ENCODE measurements around the gene INPP5F.

INPP5F gene

DNA sequence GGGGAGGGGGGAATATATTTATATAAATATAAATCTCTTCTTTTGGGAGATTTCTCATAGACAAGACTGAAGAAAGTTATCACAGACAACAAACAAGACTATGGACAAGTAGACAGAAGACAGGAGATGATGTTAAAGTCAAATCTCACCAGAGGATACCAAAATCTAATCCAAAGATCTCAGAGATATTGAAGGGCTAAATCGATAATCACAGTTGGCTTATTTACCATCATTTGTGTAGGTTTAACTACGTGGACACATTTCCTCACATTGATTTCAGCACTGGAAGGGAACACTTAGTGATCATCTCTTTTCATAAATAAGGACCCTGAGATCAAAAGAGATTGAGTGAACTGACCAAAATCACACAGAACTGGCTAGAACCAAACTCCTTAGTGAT, 2.7 kb upstream of the INPP5F start:
- H3K4me3 ChIP-seq (ENCODE audit: low read depth, low read length) = no peak overlapping the region

DNA sequence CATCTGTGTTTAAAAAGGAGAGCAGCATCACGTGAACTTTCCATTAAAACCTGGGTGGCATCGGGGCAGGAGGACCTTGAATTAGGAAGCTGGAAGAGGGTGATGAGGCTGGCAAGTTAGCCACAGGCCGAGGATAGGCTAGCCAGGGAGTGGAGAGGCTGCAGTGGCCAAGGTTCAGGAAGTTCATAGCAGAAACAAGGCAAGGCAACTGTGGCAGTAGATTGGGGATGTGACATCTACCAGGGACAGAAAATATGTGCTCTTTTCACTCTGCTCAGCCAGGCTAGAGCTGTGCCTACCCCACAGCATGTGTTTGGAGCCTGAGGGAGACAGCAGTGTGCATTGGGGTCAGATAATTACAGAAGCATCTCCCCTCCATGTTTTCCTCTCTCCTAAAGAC, 2.2 kb upstream of the INPP5F start:
- TF ChIP-seq, protein P1, sequence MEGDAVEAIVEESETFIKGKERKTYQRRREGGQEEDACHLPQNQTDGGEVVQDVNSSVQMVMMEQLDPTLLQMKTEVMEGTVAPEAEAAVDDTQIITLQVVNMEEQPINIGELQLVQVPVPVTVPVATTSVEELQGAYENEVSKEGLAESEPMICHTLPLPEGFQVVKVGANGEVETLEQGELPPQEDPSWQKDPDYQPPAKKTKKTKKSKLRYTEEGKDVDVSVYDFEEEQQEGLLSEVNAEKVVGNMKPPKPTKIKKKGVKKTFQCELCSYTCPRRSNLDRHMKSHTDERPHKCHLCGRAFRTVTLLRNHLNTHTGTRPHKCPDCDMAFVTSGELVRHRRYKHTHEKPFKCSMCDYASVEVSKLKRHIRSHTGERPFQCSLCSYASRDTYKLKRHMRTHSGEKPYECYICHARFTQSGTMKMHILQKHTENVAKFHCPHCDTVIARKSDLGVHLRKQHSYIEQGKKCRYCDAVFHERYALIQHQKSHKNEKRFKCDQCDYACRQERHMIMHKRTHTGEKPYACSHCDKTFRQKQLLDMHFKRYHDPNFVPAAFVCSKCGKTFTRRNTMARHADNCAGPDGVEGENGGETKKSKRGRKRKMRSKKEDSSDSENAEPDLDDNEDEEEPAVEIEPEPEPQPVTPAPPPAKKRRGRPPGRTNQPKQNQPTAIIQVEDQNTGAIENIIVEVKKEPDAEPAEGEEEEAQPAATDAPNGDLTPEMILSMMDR (IDR thresholded peaks at IDR 0.05; ENCODE audit: low read depth, low read length, missing control alignments) = no peak
- H3K4me3 ChIP-seq (ENCODE audit: low read depth, low read length) = no peak overlapping the region; the same call in 1 of the 2 replicates
- no peak for DNase-seq (ENCODE audit: low read depth)

More for the DNA sequence above, 2.7 kb upstream of the INPP5F start:
- TF ChIP-seq, protein P1 (IDR thresholded peaks at IDR 0.05; ENCODE audit: low read depth, low read length, missing control alignments) = no peak
- no peak for DNase-seq (ENCODE audit: low read depth)

DNA sequence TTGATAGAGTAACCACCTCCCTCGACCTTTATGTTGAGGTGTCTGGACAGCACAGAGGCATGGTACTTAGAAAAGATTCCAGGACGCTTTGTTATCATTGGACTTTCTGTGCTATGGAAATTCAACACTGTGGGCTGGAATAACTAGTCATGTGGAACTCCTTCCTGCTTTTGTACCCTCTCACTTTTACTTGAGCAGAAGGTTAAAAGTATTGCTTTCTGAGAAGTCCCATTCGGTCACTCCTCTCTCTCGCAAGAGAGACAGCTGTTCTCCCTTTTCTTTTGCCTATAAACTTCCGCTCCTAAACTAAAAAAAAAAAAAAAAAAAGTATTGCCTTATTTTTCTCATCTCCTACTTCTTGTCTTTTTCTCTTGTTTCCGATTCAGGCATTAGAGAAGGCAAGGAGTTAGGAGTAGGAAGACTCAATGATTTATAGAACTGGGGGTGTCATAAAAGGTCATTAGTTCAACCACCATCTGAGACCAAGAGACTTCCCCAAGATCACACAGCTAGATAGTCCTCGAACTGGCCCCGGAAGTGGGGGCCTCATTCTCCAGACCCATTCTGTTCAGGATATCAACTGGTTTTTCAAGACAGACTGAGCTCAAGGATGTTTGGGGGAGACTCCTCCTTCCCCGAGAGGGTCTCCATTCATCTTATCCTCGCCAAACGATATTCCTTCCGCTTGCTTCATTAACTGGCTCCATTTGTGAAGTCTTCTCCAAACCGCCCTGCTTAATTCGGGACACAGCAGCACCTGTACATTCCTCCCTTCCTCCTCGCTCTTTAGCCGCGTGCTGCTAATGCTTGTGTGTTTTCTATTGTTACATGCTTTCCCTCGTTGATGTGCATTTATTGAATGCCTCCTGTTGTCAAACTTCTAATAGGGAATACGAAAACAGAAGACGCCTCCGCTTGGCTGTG, 995 bp upstream of the INPP5F start:
- peak overlapping the region; percentile 61 for H3K4me3 ChIP-seq (ENCODE audit: low read depth, low read length)
- DNase-seq (ENCODE audit: low read depth) = no peak
- TF ChIP-seq, protein P1 (IDR thresholded peaks at IDR 0.05; ENCODE audit: low read depth, low read length, missing control alignments) = no peak

DNA sequence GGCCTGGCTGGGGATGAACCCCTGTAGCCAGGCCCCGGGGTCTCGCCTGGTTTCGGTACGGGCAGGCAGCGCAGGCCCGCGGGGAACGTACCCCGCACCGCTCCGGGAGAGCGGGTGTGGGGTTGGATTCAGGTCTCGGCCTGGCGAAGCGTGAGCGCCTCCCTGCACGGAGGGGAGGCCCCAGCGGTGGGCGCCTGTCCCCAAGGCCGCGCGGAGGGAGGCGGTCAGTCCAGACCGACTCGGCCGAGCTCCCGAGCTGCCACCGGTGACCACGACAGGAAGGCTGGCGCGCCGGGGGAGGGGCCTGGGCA, 378 bp upstream of the INPP5F start:
- TF ChIP-seq, protein P1 (IDR thresholded peaks at IDR 0.05; ENCODE audit: low read depth, low read length, missing control alignments) = no peak
- DNase-seq (ENCODE audit: low read depth) = no peak
- peak overlapping the region; percentile 61 for H3K4me3 ChIP-seq (ENCODE audit: low read depth, low read length)

DNA sequence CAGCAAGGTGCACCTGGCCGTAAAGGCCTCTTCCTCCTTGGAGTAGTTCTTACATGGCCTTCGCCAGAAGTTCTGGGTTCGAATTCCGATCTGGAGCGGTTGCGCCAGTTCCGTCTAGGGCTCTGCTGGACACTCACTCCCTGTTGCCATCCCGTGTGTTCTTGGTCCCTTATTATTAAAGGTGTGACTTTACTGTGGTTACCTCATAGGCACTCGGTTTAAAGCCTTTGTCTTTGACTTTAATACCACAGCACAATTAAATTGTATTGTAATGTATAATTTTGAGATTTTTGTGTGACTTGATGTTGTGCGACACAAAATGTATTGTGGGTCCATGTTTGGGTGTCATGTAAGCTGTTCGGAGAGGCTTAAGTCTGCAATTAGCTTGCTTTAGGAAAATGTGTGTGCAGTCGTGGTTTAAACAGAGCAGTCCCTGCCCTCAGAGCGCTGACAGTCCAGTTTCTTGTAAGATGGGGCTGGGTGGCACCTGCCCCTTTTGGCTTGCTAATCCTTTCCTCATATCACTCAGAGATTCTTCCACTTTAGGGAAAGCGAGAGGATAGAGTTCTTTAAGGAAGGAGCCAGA, 919 bp downstream of the INPP5F start:
- no peak for DNase-seq (ENCODE audit: low read depth)
- TF ChIP-seq, protein P1 (IDR thresholded peaks at IDR 0.05; ENCODE audit: low read depth, low read length, missing control alignments) = no peak
- peak overlapping the region; percentile 61 for H3K4me3 ChIP-seq (ENCODE audit: low read depth, low read length)

DNA sequence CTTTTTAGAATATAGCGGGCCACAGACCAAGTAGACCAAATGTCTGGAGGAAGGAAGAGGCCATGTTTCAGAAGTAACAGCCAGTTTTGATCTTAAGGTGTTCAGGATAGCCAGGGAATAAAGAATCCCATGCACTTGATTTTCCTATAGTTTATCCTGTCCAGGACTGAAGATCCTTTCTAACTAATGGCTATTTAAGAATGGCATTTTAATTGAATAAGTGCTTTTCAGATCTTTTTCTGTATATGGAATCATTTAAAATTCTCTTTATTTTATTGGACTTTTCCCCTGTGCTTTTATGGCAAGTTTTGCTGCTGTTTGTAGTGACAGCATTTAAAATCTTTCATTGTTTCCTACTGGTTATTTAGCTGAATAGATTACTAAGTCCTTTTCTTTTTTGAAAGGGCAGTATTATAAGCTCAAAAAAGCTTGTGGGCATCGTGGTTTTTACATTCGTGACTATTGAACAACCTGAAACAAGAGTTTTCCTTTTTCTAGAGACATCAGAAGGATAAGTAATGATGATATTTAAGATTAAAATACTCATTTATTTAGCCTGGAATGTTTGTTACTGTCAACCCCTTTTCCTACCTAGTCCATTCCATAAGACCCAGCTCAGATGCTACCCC, 2.4 kb downstream of the INPP5F start:
- H3K4me3 ChIP-seq (ENCODE audit: low read depth, low read length) = no peak overlapping the region
- TF ChIP-seq, protein P1 (IDR thresholded peaks at IDR 0.05; ENCODE audit: low read depth, low read length, missing control alignments) = no peak
- DNase-seq (ENCODE audit: low read depth) = no peak
